Hepatocyte (in vitro differentiated cells): Measurements from ENCODE around the gene GABRD. TPM values are rescaled to one million over a fixed set of nuclear protein-coding genes. Genes with fewer than 3 reads are reported as not detected.

Experiments used
- DNase-seq: peaks from one replicate; pipeline ENCODE4 v3.0.0-alpha.2; 2016; ENCODE audit warnings: low spot score
- H2AFZ ChIP-seq: fragments of 200-600 bp; sonication (generic); 2 replicates; pipeline ENCODE4 v1.6.0; 2016; ENCODE audit warnings: antibody characterized with exemption, mild to moderate bottlenecking
- H3K27ac ChIP-seq: fragments of 200-600 bp; sonication (generic); 2 replicates; pipeline ENCODE4 v1.5.1; 2016; ENCODE audit warnings: mild to moderate bottlenecking
- H3K27me3 ChIP-seq: fragments of 200-600 bp; sonication (generic); 2 replicates; pipeline ENCODE4 v1.6.1; 2016
- H3K36me3 ChIP-seq: fragments of 200-600 bp; sonication (generic); replicated peaks from 2 replicates; pipeline ENCODE4 v1.5.1; 2016; ENCODE audit warnings: low read depth; ENCODE audit not compliant: insufficient read depth
- H3K4me1 ChIP-seq: fragments of 200-600 bp; sonication (generic); 2 replicates; pipeline ENCODE4 v1.5.1; 2016; ENCODE audit warnings: mild to moderate bottlenecking, moderate library complexity; ENCODE audit not compliant: insufficient read depth
- H3K4me2 ChIP-seq: fragments of 200-600 bp; sonication (generic); 2 replicates; pipeline ENCODE4 v1.6.0; 2016
- H3K4me3 ChIP-seq: fragments of 200-600 bp; sonication (generic); 2 replicates; pipeline ENCODE4 v1.5.1; 2016; ENCODE audit warnings: mild to moderate bottlenecking
- H3K79me2 ChIP-seq: fragments of 200-600 bp; sonication (generic); 2 replicates; pipeline ENCODE4 v1.6.0; 2017; ENCODE audit warnings: mild to moderate bottlenecking
- H3K9me2 ChIP-seq: fragments of 200-600 bp; sonication (generic); replicated peaks from 2 replicates; pipeline ENCODE4 v1.6.0; 2017; ENCODE audit warnings: mild to moderate bottlenecking; ENCODE audit not compliant: insufficient read depth
- H3K9me3 ChIP-seq: fragments of 200-600 bp; sonication (generic); 2 replicates; pipeline ENCODE4 v1.5.1; 2016; ENCODE audit warnings: low read depth, mild to moderate bottlenecking
- H4K20me1 ChIP-seq: fragments of 200-600 bp; sonication (generic); 2 replicates; pipeline ENCODE4 v1.6.0; 2016; ENCODE audit warnings: mild to moderate bottlenecking; ENCODE audit not compliant: insufficient read depth, poor library complexity, severe bottlenecking
- CTCF ChIP-seq: fragments of 200-600 bp; sonication (generic); IDR thresholded peaks from 2 replicates; pipeline ENCODE4 v1.5.1; 2016; ENCODE audit warnings: antibody characterized with exemption, mild to moderate bottlenecking; ENCODE audit not compliant: poor library complexity
- EZH2 ChIP-seq: fragments of 200-600 bp; sonication (generic); IDR thresholded peaks from 2 replicates; pipeline ENCODE4 v1.6.1; 2016; ENCODE audit warnings: antibody characterized with exemption, mild to moderate bottlenecking, borderline replicate concordance
- EZH2phosphoT487 ChIP-seq: fragments of 200-600 bp; sonication (generic); IDR thresholded peaks from one replicate; pipeline ENCODE4 v1.6.1; 2018; ENCODE audit warnings: antibody characterized with exemption, mild to moderate bottlenecking, low read depth, moderate library complexity; ENCODE audit not compliant: unreplicated experiment, severe bottlenecking
- WGBS: methylation state at CpG from one replicate; pipeline ENCODE4 v1.1.6; 2016; ENCODE audit warnings: low lambda C conversion rate; ENCODE audit errors: missing lambda C conversion rate; 5-methylcytosine and 5-hydroxymethylcytosine counted together
- polyA plus RNA-seq: library from polyadenylated mRNA; unstranded; fragments of >200 nt; fragmentation: Nextera tagmentation; extraction: Ambion mirVana; gene quantifications from 2 replicates; pipeline ENCODE4 v1.2.1, GENCODE V29; 2016
- total RNA-seq: library from RNA; depleted of rRNA; stranded (reverse); fragments of >200 nt; gene quantifications from 2 replicates; pipeline ENCODE4 v1.2.3, GENCODE V29; 2014

GABRD gene
- total and polyA plus RNA-seq, 2 experiments from 2014 or later, result not detected

DNA sequence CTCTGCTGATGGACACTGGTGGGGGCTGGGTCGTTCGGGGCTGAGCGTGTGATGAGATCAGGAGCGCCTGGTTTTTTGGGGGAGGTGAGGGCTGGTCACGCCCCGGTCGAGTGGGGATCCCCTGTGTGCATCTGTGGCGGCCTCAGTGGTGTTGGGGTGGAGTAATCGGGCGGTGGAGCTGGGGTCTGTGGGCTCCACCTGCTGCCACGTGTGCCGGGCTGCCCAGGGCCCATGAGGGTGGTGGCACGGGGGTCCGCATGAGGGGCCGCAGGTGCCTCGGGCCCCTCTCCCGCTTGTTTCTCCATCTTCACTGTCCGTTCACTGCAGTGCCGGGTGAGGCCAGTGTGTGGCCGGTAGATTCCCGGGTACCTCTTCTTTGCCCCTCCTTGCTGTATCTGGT, 48.2 kb downstream of the GABRD start:
- Histone ChIP-seq H4K20me1 (peaks cover 3% of the 10 kb centered on the region), H3K9me3 (peaks cover 4% of the 10 kb centered on the region), H3K36me3 (peaks cover 4% of the 10 kb centered on the region), H3K4me1 (peaks cover 6% of the 10 kb centered on the region), H3K4me3 (no peak overlapping the region), H3K27ac (no peak overlapping the region), H2AFZ (no peak overlapping the region), H3K79me2 (peaks cover 28% of the 10 kb centered on the region), H3K4me2 (no peak overlapping the region), H3K27me3 (no peaks in the 10 kb centered on the region), H3K9me2 (no peaks in the 10 kb centered on the region)
- TF ChIP-seq EZH2 (no peak), CTCF (no peak), EZH2phosphoT487 (no peak)
- WGBS, result 96% methylated on average over 21 of the region's 21 CpGs
- DNase-seq, result no peak

- TF ChIP-seq EZH2phosphoT487 (no peak), EZH2 (no peak), CTCF (no peak)
- DNase-seq, result no peak
- 95% methylated on average over 16 of the region's 17 CpGs for WGBS
Observed at GRCh38 chr1:2067981-2068380, 48.8 kb downstream of the GABRD start.

GRCh38 chr1:2068951-2069350, 49.8 kb downstream of the GABRD start:
- Histone ChIP-seq H3K27ac (no peak overlapping the region), H2AFZ (no peak overlapping the region), H3K27me3 (no peaks in the 10 kb centered on the region), H3K79me2 (peaks cover 37% of the 10 kb centered on the region), H3K9me2 (no peaks in the 10 kb centered on the region), H3K4me1 (peaks cover 6% of the 10 kb centered on the region), H3K4me3 (no peak overlapping the region), H3K4me2 (no peak overlapping the region), H3K36me3 (peaks cover 4% of the 10 kb centered on the region), H3K9me3 (peaks cover 4% of the 10 kb centered on the region), H4K20me1 (peaks cover 3% of the 10 kb centered on the region)
- 96% methylated on average over 18 of the region's 19 CpGs for WGBS
- DNase-seq, result no peak
- TF ChIP-seq EZH2phosphoT487 (no peak), EZH2 (no peak), CTCF (no peak)

More at GRCh38 chr1:2067981-2068380, 48.8 kb downstream of the GABRD start:
- Histone ChIP-seq H3K9me3 (peaks cover 4% of the 10 kb centered on the region), H3K9me2 (no peaks in the 10 kb centered on the region), H3K4me1 (peaks cover 6% of the 10 kb centered on the region), H3K27ac (no peak overlapping the region), H3K27me3 (no peaks in the 10 kb centered on the region), H3K36me3 (peaks cover 4% of the 10 kb centered on the region), H3K4me2 (no peak overlapping the region), H3K79me2 (peaks cover 32% of the 10 kb centered on the region), H2AFZ (no peak overlapping the region), H3K4me3 (no peak overlapping the region), H4K20me1 (peaks cover 3% of the 10 kb centered on the region)

GRCh38 chr1:2070016-2070415, 50.9 kb downstream of the GABRD start:
- no peak overlapping the region for H3K27ac ChIP-seq
- no peak for DNase-seq
- H3K4me3 ChIP-seq, result no peak overlapping the region
- H4K20me1 ChIP-seq, result peaks cover 3% of the 10 kb centered on the region
- H3K4me1 ChIP-seq, result peaks cover 6% of the 10 kb centered on the region
- WGBS, result 94% methylated on average over 11 of the region's 11 CpGs
- H3K4me2 ChIP-seq, result no peak overlapping the region
- no peaks in the 10 kb centered on the region for H3K9me2 ChIP-seq
- no peaks in the 10 kb centered on the region for H3K27me3 ChIP-seq
- no peak for TF ChIP-seq EZH2
- TF ChIP-seq EZH2phosphoT487, result no peak
- no peak for TF ChIP-seq CTCF
- no peaks in the 10 kb centered on the region for H3K36me3 ChIP-seq
- H3K79me2 ChIP-seq, result peaks cover 27% of the 10 kb centered on the region
- H3K9me3 ChIP-seq, result no peaks in the 10 kb centered on the region
- H2AFZ ChIP-seq, result no peak overlapping the region
